Measurements from ENCODE around the gene NTNG1.
"Not testable (repeated sequence)": the region's sequence is repeated elsewhere in the genome, so short reads cannot be mapped to it uniquely, and the experiment has no call there.

- not testable (repeated sequence) for TF ChIP-seq POLR2A, CTCF (IDR thresholded peaks at IDR 0.05)
Observed at GRCh38 chr1:107236760-107237159, 95.9 kb downstream of the NTNG1 start.

Data from right lobe of liver (tissue), 4 donors.